Upper lobe of left lung (tissue), 4 donors: ENCODE data around the gene DCLK1.

Source experiments
- CTCF ChIP-seq, 6 experiments: fragments of 450-650 bp in 4 of 6; fragments of 200-600 bp in 2 of 6; sonication (generic) in 2 of 6; IDR thresholded peaks; one replicate each; pipeline ENCODE4 v1.5.1; 2016 to 2019; ENCODE audit warnings: antibody characterized with exemption in 6 of 6
- POLR2A ChIP-seq, 4 donors: fragments of 450-650 bp; IDR thresholded peaks; one replicate each; pipeline ENCODE4 v1.5.1; 2016 to 2017; ENCODE audit warnings: antibody characterized with exemption in 4 of 4, mild to moderate bottlenecking in 2 of 4

- TF ChIP-seq CTCF (IDR thresholded peaks at IDR 0.05), result no peak
- TF ChIP-seq POLR2A (IDR thresholded peaks at IDR 0.05), result no peak
Observed at GRCh38 chr13:35994131-35994966, 136.8 kb downstream of the DCLK1 start.
